ENCODE results near the gene NHERF2. TPM values are rescaled to one million over a fixed set of nuclear protein-coding genes. Genes with fewer than 3 reads are reported as not detected.

NHERF2 gene
- total RNA-seq, result 1 to 10 TPM; 2.5 to 3.8 (median 3.6) TPM
- polyA plus RNA-seq, result under 1 TPM; 0.33 to 0.56 TPM
- 1.7 reads per million, percentile 7 among the genes with 10 or more reads in this experiment for total RNA-seq

GRCh38 chr16:2026461-2027023, at the start of gene NHERF2:
Gene NHERF2, plus strand, starts transcription at chr16:2026902. Its CDS starts 104 bp downstream, at chr16:2027006.
- ATAC-seq, result peak; percentile 12
- Mint-ChIP-seq H3K36me3 (no peaks in the 10 kb centered on the region), H3K9me3 (peaks cover 0 to 4% (median 0%) of the 10 kb centered on the region in 11 donors), H3K4me1 (peaks cover 13 to 30% (median 23%) of the 10 kb centered on the region in 7 donors), H3K27ac (peak within 1 kb of the TSS in 3 of 9 donors; percentile 19 to 77 (median 73)), H3K27me3 (peaks cover 0 to 42% (median 7%) of the 10 kb centered on the region in 5 donors), H3K4me3 (peak within 1 kb of the TSS; percentile 71 to 87 (median 78))
- peak within 1 kb of the TSS; percentile 20 for H3K27ac ChIP-seq (ENCODE audit: low read depth, low read length)
- H3K36me3 ChIP-seq (ENCODE audit: control insufficient read depth in 2 of 3, insufficient read depth in 3 of 3, low read length in 3 of 3), result no peaks in the 10 kb centered on the region
- POLR2A ChIA-PET, result interaction anchor here (1.9 to 2.3 kb wide), 2 partner anchors 21 to 114 kb away, joined by 4 to 8 read pairs; partner anchors contain the start of genes NTHL1 and TSC2
- H3K9me3 ChIP-seq (ENCODE audit: control insufficient read depth in 2 of 3, low read length in 3 of 3), result no peaks in the 10 kb centered on the region
- peaks cover 0 to 4% of the 10 kb centered on the region in 2 donors for H3K27me3 ChIP-seq (ENCODE audit: control insufficient read depth in 2 of 2, insufficient read depth in 2 of 2, low read length in 2 of 2)
- peaks cover 14 to 20% of the 10 kb centered on the region in 2 donors for H3K4me1 ChIP-seq (ENCODE audit: control insufficient read depth in 2 of 2, insufficient read depth in 2 of 2, low read length in 2 of 2)
- CTCF ChIA-PET, result no interaction called here
- peak in 2 of 9 donors; percentile 27 to 30 for DNase-seq
- peak within 1 kb of the TSS; percentile 37 for H3K4me3 ChIP-seq (ENCODE audit: low read length)
- intact Hi-C loops (cut with micrococcal nuclease), result no loop called here

GRCh38 chr16:1976951-1977874, 49.5 kb upstream of the NHERF2 start:
- Mint-ChIP-seq H3K27me3 (peaks cover 0 to 21% (median 5%) of the 10 kb centered on the region in 5 donors), H3K27ac (no peak overlapping the region), H3K4me1 (peaks cover 4 to 13% (median 6%) of the 10 kb centered on the region in 7 donors), H3K4me3 (peak overlapping the region in 1 of 10 donors; percentile 52), H3K36me3 (peaks cover 0 to 22% (median 7%) of the 10 kb centered on the region in 5 donors), H3K9me3 (no peaks in the 10 kb centered on the region)
- no peak for ATAC-seq
- Histone ChIP-seq H3K27me3 (ENCODE audit: control insufficient read depth in 2 of 2, insufficient read depth in 2 of 2, low read length in 2 of 2) (peaks cover 0 to 3% of the 10 kb centered on the region in 2 donors), H3K9me3 (ENCODE audit: control insufficient read depth in 2 of 3, low read length in 3 of 3) (no peaks in the 10 kb centered on the region), H3K27ac (ENCODE audit: low read depth, low read length) (no peak overlapping the region), H3K4me1 (ENCODE audit: control insufficient read depth in 2 of 2, insufficient read depth in 2 of 2, low read length in 2 of 2) (peaks cover 7 to 9% of the 10 kb centered on the region in 2 donors), H3K36me3 (ENCODE audit: control insufficient read depth in 2 of 3, insufficient read depth in 3 of 3, low read length in 3 of 3) (peaks cover 0 to 52% (median 0%) of the 10 kb centered on the region in 3 experiments), H3K4me3 (ENCODE audit: low read length) (no peak overlapping the region)
- DNase-seq, result no peak
- CTCF ChIA-PET, result interaction anchor here (1.6 kb wide), 1 partner anchor 163 kb away, joined by 5 read pairs; no protein-coding TSS in a partner anchor
- POLR2A ChIA-PET, result interaction anchor here (0.9 to 11.4 kb wide), 2 partner anchors 13 to 14 kb away, joined by 3 to 61 read pairs; partner anchors contain the start of gene RPS2
- intact Hi-C loops (cut with micrococcal nuclease), result no loop called here

GRCh38 chr16:1977875-1978268, 48.8 kb upstream of the NHERF2 start:
- DNase-seq (no peak), ATAC-seq (no peak)
- Histone ChIP-seq H3K4me1 (ENCODE audit: control insufficient read depth in 2 of 2, insufficient read depth in 2 of 2, low read length in 2 of 2) (peaks cover 1 to 3% of the 10 kb centered on the region in 2 donors), H3K27me3 (ENCODE audit: control insufficient read depth in 2 of 2, insufficient read depth in 2 of 2, low read length in 2 of 2) (peaks cover 0 to 3% of the 10 kb centered on the region in 2 donors), H3K27ac (ENCODE audit: low read depth, low read length) (no peak overlapping the region), H3K4me3 (ENCODE audit: low read length) (no peak overlapping the region), H3K9me3 (ENCODE audit: control insufficient read depth in 2 of 3, low read length in 3 of 3) (no peaks in the 10 kb centered on the region), H3K36me3 (ENCODE audit: control insufficient read depth in 2 of 3, insufficient read depth in 3 of 3, low read length in 3 of 3) (peaks cover 0 to 50% (median 0%) of the 10 kb centered on the region in 3 experiments)
- Mint-ChIP-seq H3K36me3 (peaks cover 0 to 22% (median 7%) of the 10 kb centered on the region in 5 donors), H3K9me3 (no peaks in the 10 kb centered on the region), H3K27ac (no peak overlapping the region), H3K4me1 (peaks cover 2 to 16% (median 5%) of the 10 kb centered on the region in 7 donors), H3K4me3 (peak overlapping the region in 1 of 10 donors; percentile 52), H3K27me3 (peaks cover 0 to 27% (median 6%) of the 10 kb centered on the region in 5 donors)
- CTCF ChIA-PET, result interaction anchor here (1.6 kb wide), 1 partner anchor 163 kb away, joined by 5 read pairs; no protein-coding TSS in a partner anchor
- intact Hi-C loops (cut with micrococcal nuclease), result no loop called here
- POLR2A ChIA-PET, result interaction anchor here (2.1 to 11.4 kb wide), 2 partner anchors 14 to 177 kb away, joined by 8 to 61 read pairs; partner anchors contain the start of genes RPS2 and TRAF7

DNA sequence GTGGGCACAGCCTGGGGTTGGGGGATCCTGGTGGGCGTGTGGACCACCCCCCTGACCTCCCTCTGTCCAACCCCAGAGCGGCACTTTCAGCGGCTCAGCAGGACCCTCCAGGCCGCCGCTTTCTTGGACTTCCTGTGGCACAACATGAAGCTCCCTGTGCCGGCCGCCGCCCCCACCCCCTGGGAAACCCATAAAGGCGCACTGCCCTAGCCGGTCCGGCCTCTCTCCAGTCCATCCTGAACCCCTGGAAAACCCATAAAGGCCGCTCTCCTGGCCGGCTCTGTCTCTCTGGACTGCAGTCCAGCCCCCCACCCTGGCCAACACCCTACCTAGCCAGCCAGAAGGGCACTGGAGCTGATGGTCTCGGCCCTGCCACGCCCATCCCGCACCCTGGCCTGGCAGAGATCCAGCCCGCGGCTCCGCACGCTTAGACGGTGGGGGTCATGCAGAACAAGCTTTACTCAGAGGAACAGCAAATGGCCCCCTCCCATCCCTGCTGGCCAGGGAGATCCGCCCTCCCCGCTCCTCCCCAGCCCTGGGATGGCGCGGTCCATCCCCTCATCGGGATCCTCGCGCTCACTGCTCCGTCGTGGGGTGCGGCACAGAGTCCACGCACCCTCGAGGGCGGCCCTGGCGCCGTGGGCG, 48.1 kb upstream of the NHERF2 start:
- Mint-ChIP-seq H3K4me1 (peaks cover 0 to 16% (median 8%) of the 10 kb centered on the region in 7 donors), H3K4me3 (no peak overlapping the region), H3K27me3 (peaks cover 0 to 32% (median 8%) of the 10 kb centered on the region in 5 donors), H3K27ac (no peak overlapping the region), H3K36me3 (peaks cover 0 to 22% (median 7%) of the 10 kb centered on the region in 5 donors), H3K9me3 (no peaks in the 10 kb centered on the region)
- ATAC-seq (no peak), DNase-seq (no peak)
- Histone ChIP-seq H3K9me3 (ENCODE audit: control insufficient read depth in 2 of 3, low read length in 3 of 3) (no peaks in the 10 kb centered on the region), H3K36me3 (ENCODE audit: control insufficient read depth in 2 of 3, insufficient read depth in 3 of 3, low read length in 3 of 3) (peaks cover 0 to 50% (median 0%) of the 10 kb centered on the region in 3 experiments), H3K4me1 (ENCODE audit: control insufficient read depth in 2 of 2, insufficient read depth in 2 of 2, low read length in 2 of 2) (peaks cover 0 to 6% of the 10 kb centered on the region in 2 donors), H3K27me3 (ENCODE audit: control insufficient read depth in 2 of 2, insufficient read depth in 2 of 2, low read length in 2 of 2) (peaks cover 0 to 3% of the 10 kb centered on the region in 2 donors), H3K27ac (ENCODE audit: low read depth, low read length) (no peak overlapping the region), H3K4me3 (ENCODE audit: low read length) (no peak overlapping the region)
- intact Hi-C loops (cut with micrococcal nuclease), result no loop called here
- ChIA-PET POLR2A (interaction anchor here (0.6 to 11.4 kb wide), 3 partner anchors 15 to 572 kb away, joined by 3 to 61 read pairs (median 8); partner anchors contain the start of genes RPS2 and TRAF7), CTCF (interaction anchor here (1.6 kb wide), 1 partner anchor 162 kb away, joined by 5 read pairs; no protein-coding TSS in a partner anchor)

- peak; percentile 12 for ATAC-seq
- H3K4me3 ChIP-seq (ENCODE audit: low read length), result no peak overlapping the region
- H3K27me3 Mint-ChIP-seq, result peaks cover 0 to 32% (median 8%) of the 10 kb centered on the region in 5 donors
- DNase-seq, result no peak
- peaks cover 0 to 3% of the 10 kb centered on the region in 2 donors for H3K27me3 ChIP-seq (ENCODE audit: control insufficient read depth in 2 of 2, insufficient read depth in 2 of 2, low read length in 2 of 2)
- H3K9me3 Mint-ChIP-seq, result no peaks in the 10 kb centered on the region
- H3K4me1 ChIP-seq (ENCODE audit: control insufficient read depth in 2 of 2, insufficient read depth in 2 of 2, low read length in 2 of 2), result peaks cover 0 to 6% of the 10 kb centered on the region in 2 donors
- H3K36me3 Mint-ChIP-seq, result peaks cover 0 to 22% (median 7%) of the 10 kb centered on the region in 5 donors
- H3K36me3 ChIP-seq (ENCODE audit: control insufficient read depth in 2 of 3, insufficient read depth in 3 of 3, low read length in 3 of 3), result peaks cover 0 to 45% (median 0%) of the 10 kb centered on the region in 3 experiments
- H3K4me1 Mint-ChIP-seq, result peaks cover 0 to 16% (median 8%) of the 10 kb centered on the region in 7 donors
- no peak overlapping the region for H3K27ac ChIP-seq (ENCODE audit: low read depth, low read length)
- CTCF ChIA-PET, result no interaction called here
- POLR2A ChIA-PET, result interaction anchor here (0.6 to 11.4 kb wide), 3 partner anchors 16 to 573 kb away, joined by 3 to 61 read pairs (median 8); partner anchors contain the start of genes RPS2 and TRAF7
- no peaks in the 10 kb centered on the region for H3K9me3 ChIP-seq (ENCODE audit: control insufficient read depth in 2 of 3, low read length in 3 of 3)
- intact Hi-C loops (cut with micrococcal nuclease), result no loop called here
- H3K27ac Mint-ChIP-seq, result no peak overlapping the region
- peak overlapping the region in 1 of 10 donors; percentile 28 for H3K4me3 Mint-ChIP-seq
These were observed 47.3 kb upstream of the NHERF2 start for GRCh38 chr16:1979271-1980029.
